ENCODE results near the gene ADAMTS7.

DNA sequence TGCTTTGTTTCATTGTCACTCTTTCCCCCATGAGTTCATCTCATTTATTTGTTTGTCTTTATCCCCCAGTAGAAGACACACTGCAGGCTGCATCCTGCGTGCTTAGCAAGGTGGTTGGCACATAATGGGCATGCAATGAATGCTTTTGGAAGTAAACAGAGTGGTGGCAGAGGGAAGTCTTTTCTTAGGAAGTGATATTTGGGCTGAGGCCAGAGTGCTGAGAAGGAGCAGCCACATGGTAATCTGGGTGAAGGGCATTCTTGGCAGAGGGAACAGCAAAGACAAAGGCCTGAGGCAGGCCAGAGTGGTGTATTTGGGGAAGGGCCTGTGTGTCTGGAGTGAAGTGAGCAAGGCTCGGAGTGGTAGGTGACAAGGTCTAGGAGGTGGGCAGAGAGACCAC lies 17.7 kb upstream of the ADAMTS7 start:
- TF ChIP-seq EZH2phosphoT487 (IDR thresholded peaks at IDR 0.05) (no peak), CTCF (IDR thresholded peaks at IDR 0.05) (no peak), EZH2 (IDR thresholded peaks at IDR 0.05) (no peak)
